Calu3 (cell line): ENCODE data around the gene IGSF9. TPM values are rescaled to one million over a fixed set of nuclear protein-coding genes. Genes with fewer than 3 reads are reported as not detected.

Source experiments
- BruUV-seq: library from RNA; stranded (reverse); fragments of 400-500 nt; replicated peaks from 2 replicates; lab custom pipeline; 2021; lab: Mats Ljungman, UMichigan
- CTCF ChIA-PET: fragments of 300-600 bp; sonication (Branson Sonifier 250); formaldehyde crosslinking; loops from one replicate; lab custom pipeline; 2022; ENCODE audit warnings: antibody characterized with exemption; lab: Charles Lee
- DNase-seq: peaks from one replicate; pipeline ENCODE4 v3.0.0; 2022
- H3K27ac Mint-ChIP-seq: one replicate; pipeline ENCODE4 v1.8.0; 2022; ENCODE audit warnings: mixed read lengths; ENCODE audit not compliant: unreplicated experiment
- H3K27me3 Mint-ChIP-seq: one replicate; pipeline ENCODE4 v1.8.0; 2022; ENCODE audit warnings: mixed read lengths; ENCODE audit not compliant: unreplicated experiment
- H3K36me3 Mint-ChIP-seq: one replicate; pipeline ENCODE4 v1.8.0; 2022; ENCODE audit warnings: mild to moderate bottlenecking, moderate library complexity, mixed read lengths; ENCODE audit not compliant: insufficient read depth, unreplicated experiment
- H3K4me1 Mint-ChIP-seq: one replicate; pipeline ENCODE4 v1.8.0; 2022; ENCODE audit warnings: mild to moderate bottlenecking, low read depth, mixed read lengths; ENCODE audit not compliant: unreplicated experiment
- H3K4me3 Mint-ChIP-seq: one replicate; pipeline ENCODE4 v1.8.0; 2022; ENCODE audit warnings: mild to moderate bottlenecking, low read depth, moderate library complexity, mixed read lengths; ENCODE audit not compliant: unreplicated experiment
- H3K9me3 Mint-ChIP-seq: one replicate; pipeline ENCODE4 v1.8.0; 2022; ENCODE audit warnings: low read depth, mixed read lengths; ENCODE audit not compliant: unreplicated experiment
- CTCF ChIP-seq: fragments of 200-600 bp; IDR thresholded peaks from one replicate; pipeline ENCODE4 v1.8.0; 2022; ENCODE audit warnings: antibody characterized with exemption; ENCODE audit not compliant: unreplicated experiment
- intact Hi-C: fragments of 100-400 bp; cut with micrococcal nuclease; formaldehyde crosslinking; loops from one replicate; pipeline ENCODE4 v1.10.0; 2022; ENCODE audit not compliant: unreplicated experiment
- total RNA-seq: library from RNA; stranded (reverse); gene quantifications from 2 replicates; pipeline ENCODE4 v1.2.3, GENCODE V29; 2022

IGSF9 gene
- total RNA-seq, 1 experiment from 2014 or later = 7.6 TPM

- Mint-ChIP-seq H3K27me3 (no peaks in the 10 kb centered on the region), H3K9me3 (no peaks in the 10 kb centered on the region), H3K4me3 (no peak overlapping the region), H3K4me1 (no peaks in the 10 kb centered on the region), H3K36me3 (no peaks in the 10 kb centered on the region), H3K27ac (no peak overlapping the region)
- CTCF ChIA-PET = interaction anchor here (0.5 to 1.6 kb wide), 7 partner anchors 9 to 703 kb away, joined by 3 to 8 read pairs (median 4); no protein-coding TSS in a partner anchor
- intact Hi-C loops = no loop called here
- DNase-seq = peak; percentile 95
- no TSS peak for BruUV-seq
- TF ChIP-seq CTCF = no peak
Observed at GRCh38 chr1:159881622-159882526, 63.5 kb downstream of the IGSF9 start.

GRCh38 chr1:159880430-159880829, 65.0 kb downstream of the IGSF9 start:
- DNase-seq = no peak
- H3K27me3 Mint-ChIP-seq = no peaks in the 10 kb centered on the region
- BruUV-seq = no TSS peak

GRCh38 chr1:159879977-159880376, 65.4 kb downstream of the IGSF9 start:
- BruUV-seq = no TSS peak
- Mint-ChIP-seq H3K9me3 (no peaks in the 10 kb centered on the region), H3K36me3 (no peaks in the 10 kb centered on the region), H3K4me3 (no peak overlapping the region), H3K4me1 (no peaks in the 10 kb centered on the region), H3K27me3 (no peaks in the 10 kb centered on the region), H3K27ac (no peak overlapping the region)
- no peak for TF ChIP-seq CTCF
- CTCF ChIA-PET = interaction anchor here (0.9 to 1.3 kb wide), 5 partner anchors 10 to 81 kb away, joined by 3 to 4 read pairs (median 4); no protein-coding TSS in a partner anchor
- intact Hi-C loops = no loop called here
- DNase-seq = no peak

More at GRCh38 chr1:159880430-159880829, 65.0 kb downstream of the IGSF9 start:
- H3K4me1 Mint-ChIP-seq = no peaks in the 10 kb centered on the region
- H3K4me3 Mint-ChIP-seq = no peak overlapping the region
- no peak overlapping the region for H3K27ac Mint-ChIP-seq
- no peak for TF ChIP-seq CTCF
- intact Hi-C loops = no loop called here
- no peaks in the 10 kb centered on the region for H3K36me3 Mint-ChIP-seq
- H3K9me3 Mint-ChIP-seq = no peaks in the 10 kb centered on the region
- CTCF ChIA-PET = interaction anchor here (0.9 to 1.3 kb wide), 5 partner anchors 10 to 81 kb away, joined by 3 to 4 read pairs (median 4); no protein-coding TSS in a partner anchor

GRCh38 chr1:159879136-159879535, 66.3 kb downstream of the IGSF9 start:
- Mint-ChIP-seq H3K27me3 (no peaks in the 10 kb centered on the region), H3K27ac (no peak overlapping the region), H3K36me3 (no peaks in the 10 kb centered on the region), H3K4me3 (no peak overlapping the region), H3K9me3 (no peaks in the 10 kb centered on the region), H3K4me1 (no peaks in the 10 kb centered on the region)
- DNase-seq = no peak
- intact Hi-C loops = no loop called here
- CTCF ChIA-PET = interaction anchor here (1.2 to 1.3 kb wide), 2 partner anchors 25 to 80 kb away, joined by 3 to 4 read pairs; no protein-coding TSS in a partner anchor
- no peak for TF ChIP-seq CTCF
- BruUV-seq = no TSS peak
